Astrocyte (in vitro differentiated cells and primary cell): ENCODE data around the gene CNOT1. TPM values are rescaled to one million over a fixed set of nuclear protein-coding genes. Genes with fewer than 3 reads are reported as not detected.

ENCODE experiments used
- DNase-seq: peaks from one replicate; pipeline ENCODE4 v3.0.0-alpha.2; 2010; ENCODE audit warnings: low read depth
- FAIRE-seq: peaks from 2 replicates; lab custom pipeline; 2011; peaks lifted over from hg19 to GRCh38; lab: Jason Lieb, UNC
- H2AFZ ChIP-seq: 2 replicates; pipeline ENCODE4 v1.6.0; 2012; ENCODE audit warnings: low read depth, low read length, inconsistent platforms
- H3K27ac ChIP-seq: 2 replicates; pipeline ENCODE4 v1.5.1; 2011; ENCODE audit warnings: low read depth, low read length, inconsistent platforms
- H3K27me3 ChIP-seq: 2 replicates; pipeline ENCODE4 v1.6.0; 2011; ENCODE audit warnings: low read length, inconsistent platforms; ENCODE audit not compliant: insufficient read depth
- H3K36me3 ChIP-seq: 2 replicates; pipeline ENCODE4 v1.5.1; 2011; ENCODE audit warnings: low read length, inconsistent platforms; ENCODE audit not compliant: insufficient read depth
- H3K4me1 ChIP-seq: 2 replicates; pipeline ENCODE4 v1.5.1; 2011; ENCODE audit warnings: low read length, inconsistent platforms; ENCODE audit not compliant: insufficient read depth
- H3K4me2 ChIP-seq: 2 replicates; pipeline ENCODE4 v1.6.0; 2012; ENCODE audit warnings: low read length, inconsistent platforms
- H3K4me3 ChIP-seq: 2 replicates; pipeline ENCODE4 v1.5.1; 2011; ENCODE audit warnings: low read depth, mild to moderate bottlenecking, low read length, inconsistent platforms; ENCODE audit not compliant: insufficient read depth
- H3K79me2 ChIP-seq: 2 replicates; pipeline ENCODE4 v1.6.0; 2012; ENCODE audit warnings: mild to moderate bottlenecking, low read length, inconsistent platforms; ENCODE audit not compliant: insufficient read depth
- H3K9ac ChIP-seq: 2 replicates; pipeline ENCODE4 v1.6.0; 2012; ENCODE audit warnings: mild to moderate bottlenecking, low read length, inconsistent platforms
- H3K9me3 ChIP-seq: 2 replicates; pipeline ENCODE4 v1.5.1; 2012; ENCODE audit warnings: low read depth, mild to moderate bottlenecking, low read length, inconsistent platforms; ENCODE audit not compliant: insufficient read depth
- H4K20me1 ChIP-seq: 2 replicates; pipeline ENCODE4 v1.6.0; 2012; ENCODE audit warnings: low read length, inconsistent platforms; ENCODE audit not compliant: insufficient read depth
- H3K27ac Mint-ChIP-seq: one replicate; pipeline ENCODE4 v1.8.0; 2021; ENCODE audit warnings: mild to moderate bottlenecking, mixed read lengths; ENCODE audit not compliant: unreplicated experiment
- H3K27me3 Mint-ChIP-seq: one replicate; pipeline ENCODE4 v1.8.0; 2021; ENCODE audit warnings: low read depth, mixed read lengths; ENCODE audit not compliant: unreplicated experiment
- H3K36me3 Mint-ChIP-seq: one replicate; pipeline ENCODE4 v1.8.0; 2021; ENCODE audit warnings: low read depth, mixed read lengths; ENCODE audit not compliant: unreplicated experiment
- H3K4me1 Mint-ChIP-seq: one replicate; pipeline ENCODE4 v1.8.0; 2021; ENCODE audit warnings: low read depth, mixed read lengths; ENCODE audit not compliant: unreplicated experiment
- H3K4me3 Mint-ChIP-seq: one replicate; pipeline ENCODE4 v1.8.0; 2021; ENCODE audit warnings: mild to moderate bottlenecking, moderate library complexity, mixed read lengths; ENCODE audit not compliant: unreplicated experiment
- H3K9me3 Mint-ChIP-seq: one replicate; pipeline ENCODE4 v1.8.0; 2021; ENCODE audit warnings: mild to moderate bottlenecking, mixed read lengths; ENCODE audit not compliant: unreplicated experiment
- CTCF ChIP-seq: IDR thresholded peaks from 2 replicates; pipeline ENCODE4 v1.5.1; 2011; ENCODE audit warnings: low read depth, mild to moderate bottlenecking, inconsistent platforms, low read length, moderate library complexity; ENCODE audit not compliant: insufficient read depth
- EZH2 ChIP-seq: IDR thresholded peaks from 2 replicates; pipeline ENCODE4 v1.6.1; 2012; ENCODE audit warnings: mild to moderate bottlenecking, low read length, inconsistent platforms; ENCODE audit not compliant: insufficient read depth
- total RNA-seq: library from RNA; stranded (reverse); gene quantifications from 2 replicates; pipeline ENCODE4 v1.2.1, GENCODE V29; 2021

The CNOT1 gene
- total RNA-seq, 1 donor from 2014 or later, result 212 TPM

DNA sequence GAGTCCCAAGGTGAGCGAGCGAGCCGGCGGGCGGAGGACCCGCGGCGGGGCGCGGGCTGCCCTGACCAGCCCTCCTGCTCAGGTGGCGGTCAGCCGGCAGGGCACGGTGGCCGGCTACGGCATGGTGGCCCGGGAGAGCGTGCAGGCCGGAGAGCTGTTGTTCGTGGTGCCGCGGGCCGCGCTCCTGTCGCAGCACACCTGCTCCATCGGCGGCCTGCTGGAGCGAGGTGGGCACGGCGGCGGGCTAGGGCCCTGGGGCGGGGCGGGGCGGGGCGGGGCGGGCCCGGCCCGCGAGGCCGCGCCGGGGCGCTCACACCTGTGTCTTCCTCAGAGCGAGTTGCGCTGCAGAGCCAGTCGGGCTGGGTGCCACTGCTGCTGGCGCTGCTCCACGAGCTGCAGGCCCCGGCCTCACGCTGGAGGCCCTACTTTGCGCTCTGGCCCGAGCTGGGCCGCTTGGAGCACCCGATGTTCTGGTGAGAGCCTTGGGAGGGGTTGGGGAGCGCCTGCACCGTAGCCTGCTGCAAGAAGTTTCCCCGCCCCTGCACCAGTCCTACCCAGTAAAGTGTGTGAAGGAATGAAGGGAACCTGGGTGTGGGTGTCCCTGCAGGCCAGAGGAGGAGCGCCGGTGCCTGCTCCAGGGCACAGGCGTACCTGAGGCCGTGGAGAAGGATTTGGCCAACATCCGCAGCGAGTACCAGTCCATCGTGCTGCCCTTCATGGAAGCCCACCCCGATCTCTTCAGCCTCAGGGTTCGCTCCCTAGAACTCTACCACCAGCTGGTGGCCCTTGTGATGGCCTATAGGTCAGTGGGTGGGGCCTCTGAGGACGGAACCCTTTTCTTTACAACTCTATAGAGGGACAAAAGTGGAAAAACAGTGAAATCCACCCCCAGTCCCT lies 113.5 kb downstream of the CNOT1 start:
- no peak for TF ChIP-seq CTCF
- TF ChIP-seq EZH2, result no peak
- Mint-ChIP-seq H3K27ac (peak overlapping the region; percentile 53), H3K9me3 (no peaks in the 10 kb centered on the region), H3K36me3 (peaks cover 15% of the 10 kb centered on the region), H3K4me3 (peak overlapping the region; percentile 88), H3K27me3 (no peaks in the 10 kb centered on the region), H3K4me1 (peaks cover 16% of the 10 kb centered on the region)
- peaks cover 32% of the 10 kb centered on the region for H4K20me1 ChIP-seq
- DNase-seq (no peak), FAIRE-seq (no peak)
- H3K27ac ChIP-seq, result peak overlapping the region; percentile 55
- peak overlapping the region; percentile 78 for H3K4me3 ChIP-seq
- peaks cover 4% of the 10 kb centered on the region for H3K79me2 ChIP-seq
- peaks cover 34% of the 10 kb centered on the region for H3K36me3 ChIP-seq
- peak overlapping the region; percentile 80 for H3K9ac ChIP-seq
- H3K9me3 ChIP-seq, result no peaks in the 10 kb centered on the region
- no peaks in the 10 kb centered on the region for H3K27me3 ChIP-seq
- H2AFZ ChIP-seq, result peak overlapping the region; percentile 75
- peak overlapping the region; percentile 98 for H3K4me2 ChIP-seq
- H3K4me1 ChIP-seq, result peaks cover 5% of the 10 kb centered on the region

GRCh38 chr16:58515125-58515870 lies 114.3 kb downstream of the CNOT1 start, which contains the start of gene SETD6:
TSS of gene SETD6 (plus strand) at chr16:58515517. CDS start at chr16:58515538, 21 bp downstream.
- peaks cover 13% of the 10 kb centered on the region for H3K36me3 Mint-ChIP-seq
- Histone ChIP-seq H3K9ac (peak within 1 kb of the TSS; percentile 80), H3K4me1 (peaks cover 5% of the 10 kb centered on the region), H3K4me2 (peak within 1 kb of the TSS; percentile 98), H4K20me1 (peaks cover 31% of the 10 kb centered on the region), H3K27me3 (no peaks in the 10 kb centered on the region), H3K36me3 (peaks cover 26% of the 10 kb centered on the region), H2AFZ (peak within 1 kb of the TSS; percentile 75), H3K4me3 (peak within 1 kb of the TSS; percentile 78), H3K79me2 (peaks cover 4% of the 10 kb centered on the region), H3K27ac (peak within 1 kb of the TSS; percentile 55), H3K9me3 (no peaks in the 10 kb centered on the region)
- peak within 1 kb of the TSS; percentile 72 for H3K27ac Mint-ChIP-seq
- DNase-seq (peak; percentile 81), FAIRE-seq (no peak)
- H3K9me3 Mint-ChIP-seq, result no peaks in the 10 kb centered on the region
- TF ChIP-seq EZH2, result no peak
- no peak for TF ChIP-seq CTCF
- H3K4me3 Mint-ChIP-seq, result peak within 1 kb of the TSS; percentile 88
- H3K4me1 Mint-ChIP-seq, result peaks cover 16% of the 10 kb centered on the region
- H3K27me3 Mint-ChIP-seq, result no peaks in the 10 kb centered on the region
